ENCODE measurements around the gene MRM3.
"Not testable (repeated sequence)": the region's sequence is repeated elsewhere in the genome, so short reads cannot be mapped to it uniquely, and the experiment has no call there.

The MRM3 gene

DNA sequence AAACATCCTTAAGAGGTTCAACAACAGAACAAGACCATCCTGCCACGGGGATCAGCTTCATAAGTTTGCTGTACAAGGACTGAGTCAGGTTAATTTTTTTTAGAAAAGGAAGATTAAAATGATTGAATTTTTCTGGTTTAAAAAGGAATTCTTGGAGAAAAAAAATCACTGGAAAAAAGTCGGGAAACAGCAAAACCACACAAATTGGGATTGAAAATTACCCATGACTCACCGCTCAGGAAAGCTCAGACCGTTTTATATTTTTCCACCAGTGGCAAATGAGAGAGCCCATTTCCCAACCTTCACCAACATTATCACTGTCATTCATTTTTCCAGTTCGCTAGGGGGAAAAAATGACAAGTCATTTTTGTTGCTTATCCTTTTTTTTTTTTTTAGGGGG, 46.6 kb downstream of the MRM3 start:
- peak; percentile 75 for DNase-seq

DNA sequence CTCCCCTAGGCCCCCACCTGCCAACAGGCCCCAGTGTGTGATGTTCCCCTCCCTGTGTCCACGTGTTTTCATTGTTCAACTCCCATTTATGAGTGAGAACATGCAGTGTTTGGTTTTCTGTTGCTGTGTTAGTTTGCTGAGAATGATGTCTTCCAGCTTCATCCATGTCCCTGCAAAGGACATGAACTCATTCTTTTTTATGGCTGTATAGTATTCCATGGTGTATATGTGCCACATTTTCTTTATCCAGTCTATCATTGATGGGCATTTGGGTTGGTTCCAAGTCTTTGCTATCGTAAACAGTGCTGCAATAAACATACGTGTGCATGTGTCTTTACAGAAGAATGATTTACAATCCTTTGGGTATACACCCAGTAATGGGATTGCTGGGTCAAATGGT, 47.5 kb downstream of the MRM3 start:
- DNase-seq: not testable (repeated sequence)

GRCh38 chr17:830381-830780, 48.2 kb downstream of the MRM3 start:
- no peak for DNase-seq

DNA sequence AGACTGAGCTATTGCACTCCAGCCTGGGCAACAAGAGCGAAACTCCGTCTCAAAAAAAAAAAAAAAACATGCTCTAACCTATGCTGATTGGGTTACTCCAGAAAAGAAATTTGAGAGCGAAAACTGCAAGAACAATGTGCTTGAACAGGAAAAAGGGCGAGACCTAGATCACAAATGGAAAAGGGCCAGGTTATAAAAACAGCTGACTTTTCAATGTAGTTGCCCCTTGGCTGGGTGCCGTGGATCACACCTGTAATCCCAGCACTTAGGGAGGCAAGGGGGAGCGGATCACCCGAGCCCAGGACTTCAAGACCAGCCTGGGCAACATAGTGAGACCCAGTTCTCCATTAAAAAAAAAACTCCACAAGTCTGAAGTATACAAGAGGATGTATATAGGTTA, 48.8 kb downstream of the MRM3 start:
- DNase-seq: no peak

- DNase-seq: no peak
Measured at GRCh38 chr17:834136-834535, 52.0 kb downstream of the MRM3 start.

DNA sequence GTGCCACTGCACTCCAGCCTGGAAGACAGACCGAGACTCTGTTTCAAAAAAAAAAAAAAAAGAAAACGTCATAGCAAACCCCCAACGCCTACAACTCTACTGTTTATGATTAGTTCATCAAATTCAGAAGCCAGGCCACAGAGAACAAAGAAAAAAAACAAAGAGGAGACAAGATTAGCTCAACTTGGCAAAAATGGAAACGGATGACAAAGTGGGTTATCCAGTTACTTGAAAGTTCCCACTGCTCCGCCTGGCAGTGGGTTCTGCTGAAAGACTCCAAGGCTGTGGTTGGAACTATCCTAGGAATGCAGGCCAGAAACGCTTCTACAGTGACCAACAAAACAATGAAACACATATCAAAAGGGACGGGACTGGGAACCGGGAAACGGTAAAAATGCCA, 53.1 kb downstream of the MRM3 start:
- DNase-seq: peak; percentile 99

GRCh38 chr17:835721-836120, 53.6 kb downstream of the MRM3 start:
- DNase-seq: not testable (repeated sequence)

- peak; percentile 54 for DNase-seq
Measured at GRCh38 chr17:836151-836550, 54.0 kb downstream of the MRM3 start.

DNA sequence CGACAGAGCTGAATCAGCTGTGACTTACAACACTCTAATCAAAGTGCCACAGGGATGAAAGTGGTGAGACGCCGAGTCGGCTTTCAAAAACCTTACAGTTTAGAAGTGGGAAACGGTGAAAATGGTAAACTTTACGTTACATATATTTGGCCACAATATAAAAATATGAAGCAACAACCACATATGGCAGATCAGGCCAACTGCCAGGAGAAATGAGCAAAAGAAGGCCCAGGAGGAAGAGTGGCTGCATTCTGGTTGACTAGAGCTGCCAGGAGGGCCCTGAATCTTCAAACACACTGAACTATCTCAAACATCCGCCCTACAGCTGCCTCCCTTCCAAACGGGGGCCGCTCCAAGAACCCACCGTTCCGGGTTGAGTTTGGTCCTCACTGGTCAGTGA, 56.3 kb downstream of the MRM3 start:
- DNase-seq: peak; percentile 51

DNA sequence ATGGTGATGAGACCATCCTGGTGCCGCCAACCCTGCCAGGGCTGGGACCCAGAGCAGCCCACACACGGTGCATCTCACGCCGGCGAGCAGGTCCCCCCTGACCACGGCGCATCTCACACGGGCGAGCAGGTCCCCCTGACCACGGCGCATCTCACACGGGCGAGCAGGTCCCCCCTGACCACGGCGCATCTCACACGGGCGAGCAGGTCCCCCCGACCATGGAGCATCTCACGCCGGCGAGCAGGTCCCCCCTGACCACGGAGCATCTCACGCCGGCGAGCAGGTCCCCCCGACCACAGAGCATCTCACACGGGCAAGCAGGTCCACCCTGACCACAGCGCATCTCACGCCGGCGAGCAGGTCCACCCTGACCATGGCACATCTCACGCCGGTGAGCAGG, 59.2 kb downstream of the MRM3 start:
- DNase-seq: no peak

Measured in fibroblast of skin of right quadriceps (primary cell).